GM06990 (cell line): ENCODE results near the gene CEACAM19.

ENCODE experiments used
- DNase-seq: peaks from one replicate; pipeline ENCODE4 v3.0.0-alpha.2; 2011; ENCODE audit not compliant: insufficient read length; ENCODE audit errors: extremely low read depth
- H3K27me3 ChIP-seq: replicated peaks from 2 replicates; pipeline ENCODE4 v1.6.0; 2011; ENCODE audit warnings: low read length; ENCODE audit not compliant: control insufficient read depth, insufficient read depth
- H3K36me3 ChIP-seq: 2 replicates; pipeline ENCODE4 v1.5.1; 2011; ENCODE audit warnings: low read length; ENCODE audit not compliant: control insufficient read depth, insufficient read depth
- H3K4me3 ChIP-seq: replicated peaks from 2 replicates; pipeline ENCODE4 v1.5.1; 2011; ENCODE audit warnings: low read depth, mild to moderate bottlenecking, control low read depth, low read length
- TF ChIP-seq, protein P1 (sequence below): IDR thresholded peaks from 2 replicates; pipeline ENCODE4 v1.5.1; 2011; ENCODE audit warnings: low read length, control low read depth, mild to moderate bottlenecking, inconsistent platforms; ENCODE audit not compliant: insufficient read depth, poor library complexity, severe bottlenecking

The CEACAM19 gene

DNA sequence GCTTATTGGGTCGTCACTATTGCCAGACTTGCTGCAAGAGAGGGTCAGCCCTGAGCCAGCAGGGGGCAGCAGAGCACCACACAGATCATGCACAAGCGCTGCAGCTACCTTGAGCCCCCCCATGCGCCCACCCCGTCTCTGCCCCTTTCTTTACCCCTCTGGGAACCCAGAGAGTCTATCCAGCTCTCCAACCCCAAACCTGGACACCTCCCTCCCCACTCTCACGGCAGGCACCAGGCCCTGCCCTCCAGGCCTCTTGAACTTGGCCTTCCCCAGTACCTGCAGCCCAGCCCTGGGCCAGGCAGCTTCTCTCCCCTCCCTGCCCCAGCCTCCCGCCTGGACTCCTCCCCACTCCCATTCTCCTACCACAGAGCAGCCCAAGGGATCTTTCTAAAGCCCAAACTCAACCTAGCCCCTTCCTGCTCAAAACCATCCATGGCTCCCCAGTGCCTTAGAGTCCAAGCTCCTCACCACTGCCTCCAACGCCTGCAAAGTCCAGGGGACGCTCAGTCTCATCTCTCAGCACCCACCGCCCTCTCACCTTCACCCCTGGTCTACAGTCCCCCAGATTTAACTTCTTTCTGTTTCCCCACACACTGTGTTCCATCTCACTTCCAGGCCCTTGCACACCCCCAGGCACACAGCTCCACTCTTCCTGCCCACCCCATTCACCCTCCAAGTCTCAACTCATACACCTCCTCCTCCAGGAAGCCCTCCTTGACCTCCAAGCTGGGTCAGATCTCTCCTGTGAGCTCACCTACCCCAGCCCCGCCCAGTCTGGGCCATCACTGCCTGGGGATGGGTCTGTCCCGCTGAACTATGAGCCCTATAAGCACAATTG lies 18.2 kb downstream of the CEACAM19 start:
- peak; percentile 62 for DNase-seq
- no peak overlapping the region for H3K4me3 ChIP-seq
- no peaks in the 10 kb centered on the region for H3K36me3 ChIP-seq
- H3K27me3 ChIP-seq: no peaks in the 10 kb centered on the region
- TF ChIP-seq, protein P1, sequence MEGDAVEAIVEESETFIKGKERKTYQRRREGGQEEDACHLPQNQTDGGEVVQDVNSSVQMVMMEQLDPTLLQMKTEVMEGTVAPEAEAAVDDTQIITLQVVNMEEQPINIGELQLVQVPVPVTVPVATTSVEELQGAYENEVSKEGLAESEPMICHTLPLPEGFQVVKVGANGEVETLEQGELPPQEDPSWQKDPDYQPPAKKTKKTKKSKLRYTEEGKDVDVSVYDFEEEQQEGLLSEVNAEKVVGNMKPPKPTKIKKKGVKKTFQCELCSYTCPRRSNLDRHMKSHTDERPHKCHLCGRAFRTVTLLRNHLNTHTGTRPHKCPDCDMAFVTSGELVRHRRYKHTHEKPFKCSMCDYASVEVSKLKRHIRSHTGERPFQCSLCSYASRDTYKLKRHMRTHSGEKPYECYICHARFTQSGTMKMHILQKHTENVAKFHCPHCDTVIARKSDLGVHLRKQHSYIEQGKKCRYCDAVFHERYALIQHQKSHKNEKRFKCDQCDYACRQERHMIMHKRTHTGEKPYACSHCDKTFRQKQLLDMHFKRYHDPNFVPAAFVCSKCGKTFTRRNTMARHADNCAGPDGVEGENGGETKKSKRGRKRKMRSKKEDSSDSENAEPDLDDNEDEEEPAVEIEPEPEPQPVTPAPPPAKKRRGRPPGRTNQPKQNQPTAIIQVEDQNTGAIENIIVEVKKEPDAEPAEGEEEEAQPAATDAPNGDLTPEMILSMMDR: peak; percentile 96

DNA sequence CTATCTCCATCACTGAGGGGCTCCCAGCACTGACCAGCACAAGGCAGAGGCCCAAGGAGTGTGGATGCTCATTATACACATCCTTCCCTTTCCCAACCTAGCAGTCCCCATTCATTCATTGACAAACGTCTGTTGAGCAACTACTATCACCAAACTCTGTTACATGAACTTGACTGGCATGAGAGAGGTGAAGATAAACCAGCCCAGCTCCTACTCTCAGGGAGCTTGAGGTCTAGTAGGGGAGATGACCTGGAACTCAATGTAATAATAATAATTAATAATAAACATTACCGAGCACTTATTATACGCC lies 18.8 kb downstream of the CEACAM19 start:
- Histone ChIP-seq H3K36me3 (no peaks in the 10 kb centered on the region), H3K4me3 (no peak overlapping the region), H3K27me3 (no peaks in the 10 kb centered on the region)
- no peak for DNase-seq
- TF ChIP-seq, protein P1: no peak

DNA sequence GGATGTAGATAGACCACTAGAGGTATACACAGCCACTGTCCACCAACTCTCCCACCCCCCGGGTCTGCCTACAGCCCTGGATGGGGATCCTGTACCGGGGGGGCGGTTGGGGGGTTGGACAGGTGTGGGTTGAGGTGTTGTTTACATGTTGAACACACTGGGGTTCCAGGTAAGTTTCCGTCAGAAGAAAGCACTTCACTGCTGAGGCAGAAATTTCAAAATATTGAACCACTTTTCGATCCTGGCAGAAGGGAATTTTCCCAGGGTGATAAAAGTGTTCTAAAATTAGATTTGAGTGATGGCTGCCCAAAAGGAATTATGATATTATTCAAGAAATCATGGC lies 21.1 kb downstream of the CEACAM19 start:
- TF ChIP-seq, protein P1: no peak
- no peak for DNase-seq
- Histone ChIP-seq H3K4me3 (no peak overlapping the region), H3K36me3 (no peaks in the 10 kb centered on the region), H3K27me3 (no peaks in the 10 kb centered on the region)

DNA sequence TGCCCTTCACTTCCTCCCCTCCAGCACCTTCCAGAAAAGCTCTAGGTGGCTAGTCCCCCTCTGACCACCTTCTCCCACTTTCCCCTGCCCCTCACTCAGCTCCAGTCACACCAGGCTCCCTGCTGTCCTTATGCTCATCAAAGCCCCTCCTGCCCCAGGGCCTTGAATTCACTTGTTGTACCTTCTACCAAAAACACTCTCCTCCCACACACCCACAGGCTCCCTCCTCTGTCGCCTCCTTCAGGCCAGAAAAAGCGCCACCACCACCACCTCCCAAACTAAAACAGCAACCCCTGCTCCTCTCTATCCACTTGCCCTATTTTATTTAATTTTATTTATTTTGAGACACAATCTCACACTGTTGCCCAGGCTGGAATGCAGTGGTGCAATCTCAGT lies 22.9 kb downstream of the CEACAM19 start:
- DNase-seq: no peak
- TF ChIP-seq, protein P1: peak; percentile 50
- Histone ChIP-seq H3K36me3 (no peaks in the 10 kb centered on the region), H3K4me3 (no peak overlapping the region), H3K27me3 (no peaks in the 10 kb centered on the region; the same call in 1 of the 2 replicates)

DNA sequence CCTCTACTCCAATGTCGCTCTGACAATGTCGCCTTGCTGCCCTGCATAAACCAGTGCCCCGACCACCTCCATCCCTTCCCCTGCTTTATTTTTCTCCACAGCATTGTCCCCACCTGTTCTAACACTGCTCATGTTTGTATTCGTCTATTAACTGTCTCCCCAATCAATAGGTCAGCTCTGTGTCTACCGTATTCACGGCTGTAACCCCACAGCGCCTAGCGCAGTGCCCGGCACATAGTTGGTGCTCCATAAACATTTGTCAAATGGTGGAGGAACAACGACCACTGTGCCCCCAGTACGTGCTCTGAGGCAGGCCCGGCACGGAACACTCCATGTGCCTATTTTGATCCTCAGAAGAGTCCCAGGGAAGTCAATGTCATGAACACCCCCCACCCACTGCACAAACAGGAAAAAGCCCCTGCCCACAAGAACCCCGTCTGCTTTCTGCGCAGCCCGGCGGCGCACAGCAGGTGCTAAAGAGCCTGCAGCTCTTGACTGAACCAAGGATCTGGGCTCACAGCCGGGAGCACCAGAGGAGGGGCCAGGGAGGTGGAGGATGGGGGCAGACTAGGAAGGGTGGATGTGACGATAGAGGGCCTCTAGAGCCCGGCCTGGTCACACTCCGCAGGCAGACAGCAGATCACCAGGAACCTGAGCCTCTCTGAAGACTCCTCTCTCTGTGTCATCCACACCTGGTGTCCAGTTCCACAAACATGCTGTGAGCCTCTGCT lies 25.8 kb downstream of the CEACAM19 start:
- H3K27me3 ChIP-seq: no peaks in the 10 kb centered on the region; the same call in 1 of the 2 replicates
- DNase-seq: no peak
- TF ChIP-seq, protein P1: no peak
- no peak overlapping the region for H3K4me3 ChIP-seq
- H3K36me3 ChIP-seq: no peaks in the 10 kb centered on the region
